ENCODE data around the gene THTPA. TPM values are rescaled to one million over a fixed set of nuclear protein-coding genes. Genes with fewer than 3 reads are reported as not detected.

THTPA gene
- total and polyA plus RNA-seq, 2 of the 13 experiments (the other 11 are each of a cell fraction or from before 2014, with no cell fraction given), result 7.4 to 8.7 TPM

DNA sequence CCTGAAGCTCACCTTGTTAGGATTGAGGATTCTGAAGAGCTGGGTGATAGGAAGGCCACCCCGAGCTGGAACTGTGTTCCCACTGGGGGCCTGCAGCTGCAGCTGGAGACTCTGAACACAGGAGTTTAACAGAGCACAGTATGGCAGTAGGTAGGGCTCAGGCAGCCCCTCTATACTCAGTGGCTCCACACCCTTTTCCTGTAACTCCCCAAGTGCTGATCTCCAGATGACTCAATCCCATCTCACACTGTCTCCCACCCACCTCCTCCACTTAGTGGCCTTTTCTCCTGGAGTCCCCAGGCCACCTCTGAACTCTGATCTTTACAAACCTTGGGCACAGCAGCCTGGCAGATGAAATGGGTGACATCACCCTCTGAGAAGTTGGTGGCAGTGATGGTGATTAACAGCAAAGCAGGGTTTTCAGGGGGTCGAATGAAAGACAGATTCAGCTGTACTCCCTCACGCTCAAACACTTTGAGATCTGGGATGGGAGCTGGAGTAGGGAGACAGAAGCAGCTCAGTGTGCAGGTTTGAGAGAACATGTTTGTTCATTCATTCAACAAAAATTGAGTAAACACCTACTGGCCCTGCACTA is 4.0 kb downstream of the THTPA start (continued):
- TF ChIP-seq ZNF737 (CRISPR knock-in tag; IDR thresholded peaks at IDR 0.05; ENCODE audit: borderline replicate concordance), result 0 out of 2 replicates have a peak, but pooled peaks have one; percentile 67
- TF ChIP-seq ZNF503 (CRISPR knock-in tag; IDR thresholded peaks at IDR 0.05), result 0 out of 2 replicates have a peak, but pooled peaks have one; percentile 4
- 0 out of 2 replicates have a peak, but pooled peaks have one; percentile 33 for TF ChIP-seq CREB1 (IDR thresholded peaks at IDR 0.05)
- TF ChIP-seq CREB1 (CRISPR knock-in tag; IDR thresholded peaks at IDR 0.05), result no peak
- TF ChIP-seq, protein P1, sequence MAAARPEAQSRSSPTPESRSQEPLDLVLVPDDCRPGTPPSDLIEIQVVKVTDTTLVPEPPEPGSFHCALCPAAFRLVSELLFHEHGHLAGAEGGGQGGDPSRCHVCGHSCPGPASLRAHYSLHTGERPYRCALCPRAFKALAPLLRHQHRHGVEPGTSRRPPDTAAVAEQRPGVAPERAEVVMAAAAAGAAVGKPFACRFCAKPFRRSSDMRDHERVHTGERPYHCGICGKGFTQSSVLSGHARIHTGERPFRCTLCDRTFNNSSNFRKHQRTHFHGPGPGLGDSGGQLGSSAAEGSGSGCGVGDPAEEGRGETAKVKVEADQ (CRISPR knock-in tag; IDR thresholded peaks at IDR 0.05; ENCODE audit: borderline replicate concordance), result 0 out of 2 replicates have a peak, but pooled peaks have one; percentile 9
- TF ChIP-seq ZNF296 (CRISPR knock-in tag; conservative IDR thresholded peaks at IDR 0.05), result 0 out of 2 replicates have a peak, but pooled peaks have one; percentile 29
- TF ChIP-seq, protein P2, sequence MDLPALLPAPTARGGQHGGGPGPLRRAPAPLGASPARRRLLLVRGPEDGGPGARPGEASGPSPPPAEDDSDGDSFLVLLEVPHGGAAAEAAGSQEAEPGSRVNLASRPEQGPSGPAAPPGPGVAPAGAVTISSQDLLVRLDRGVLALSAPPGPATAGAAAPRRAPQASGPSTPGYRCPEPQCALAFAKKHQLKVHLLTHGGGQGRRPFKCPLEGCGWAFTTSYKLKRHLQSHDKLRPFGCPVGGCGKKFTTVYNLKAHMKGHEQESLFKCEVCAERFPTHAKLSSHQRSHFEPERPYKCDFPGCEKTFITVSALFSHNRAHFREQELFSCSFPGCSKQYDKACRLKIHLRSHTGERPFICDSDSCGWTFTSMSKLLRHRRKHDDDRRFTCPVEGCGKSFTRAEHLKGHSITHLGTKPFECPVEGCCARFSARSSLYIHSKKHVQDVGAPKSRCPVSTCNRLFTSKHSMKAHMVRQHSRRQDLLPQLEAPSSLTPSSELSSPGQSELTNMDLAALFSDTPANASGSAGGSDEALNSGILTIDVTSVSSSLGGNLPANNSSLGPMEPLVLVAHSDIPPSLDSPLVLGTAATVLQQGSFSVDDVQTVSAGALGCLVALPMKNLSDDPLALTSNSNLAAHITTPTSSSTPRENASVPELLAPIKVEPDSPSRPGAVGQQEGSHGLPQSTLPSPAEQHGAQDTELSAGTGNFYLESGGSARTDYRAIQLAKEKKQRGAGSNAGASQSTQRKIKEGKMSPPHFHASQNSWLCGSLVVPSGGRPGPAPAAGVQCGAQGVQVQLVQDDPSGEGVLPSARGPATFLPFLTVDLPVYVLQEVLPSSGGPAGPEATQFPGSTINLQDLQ (CRISPR knock-in tag; IDR thresholded peaks at IDR 0.05), result peak; percentile 78; the same call in 1 of the 2 replicates
- TF ChIP-seq MYNN (CRISPR knock-in tag; IDR thresholded peaks at IDR 0.05; ENCODE audit: low read depth), result 0 out of 2 replicates have a peak, but pooled peaks have one; percentile 14
- 0 out of 2 replicates have a peak, but pooled peaks have one; percentile 12 for TF ChIP-seq TAF1 (CRISPR knock-in tag; IDR thresholded peaks at IDR 0.05)
- TF ChIP-seq, protein P3, sequence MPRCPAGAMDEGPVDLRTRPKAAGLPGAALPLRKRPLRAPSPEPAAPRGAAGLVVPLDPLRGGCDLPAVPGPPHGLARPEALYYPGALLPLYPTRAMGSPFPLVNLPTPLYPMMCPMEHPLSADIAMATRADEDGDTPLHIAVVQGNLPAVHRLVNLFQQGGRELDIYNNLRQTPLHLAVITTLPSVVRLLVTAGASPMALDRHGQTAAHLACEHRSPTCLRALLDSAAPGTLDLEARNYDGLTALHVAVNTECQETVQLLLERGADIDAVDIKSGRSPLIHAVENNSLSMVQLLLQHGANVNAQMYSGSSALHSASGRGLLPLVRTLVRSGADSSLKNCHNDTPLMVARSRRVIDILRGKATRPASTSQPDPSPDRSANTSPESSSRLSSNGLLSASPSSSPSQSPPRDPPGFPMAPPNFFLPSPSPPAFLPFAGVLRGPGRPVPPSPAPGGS (CRISPR knock-in tag; IDR thresholded peaks at IDR 0.05), result peak; percentile 17; the same call in 1 of the 2 replicates
- TF ChIP-seq XBP1 (CRISPR knock-in tag; IDR thresholded peaks at IDR 0.05), result no peak
- TF ChIP-seq IRF9 (CRISPR knock-in tag; IDR thresholded peaks at IDR 0.05; ENCODE audit: borderline replicate concordance), result peak; percentile 54; the same call in 1 of the 2 replicates

All from HepG2 (cell line).